GM19438 (cell line): ENCODE data around the gene TLE1.
"Not testable (repeated sequence)": the region's sequence is repeated elsewhere in the genome, so short reads cannot be mapped to it uniquely, and the experiment has no call there.

ENCODE experiments used
- ATAC-seq: cut with Tn5 transposase; IDR thresholded peaks from one replicate; pipeline ENCODE4 v1.9.1; 2021; ENCODE audit warnings: low read depth; ENCODE audit not compliant: unreplicated experiment

TLE1 gene

GRCh38 chr9:81604306-81605169 is 84.8 kb downstream of the TLE1 start:
- ATAC-seq = no peak

DNA sequence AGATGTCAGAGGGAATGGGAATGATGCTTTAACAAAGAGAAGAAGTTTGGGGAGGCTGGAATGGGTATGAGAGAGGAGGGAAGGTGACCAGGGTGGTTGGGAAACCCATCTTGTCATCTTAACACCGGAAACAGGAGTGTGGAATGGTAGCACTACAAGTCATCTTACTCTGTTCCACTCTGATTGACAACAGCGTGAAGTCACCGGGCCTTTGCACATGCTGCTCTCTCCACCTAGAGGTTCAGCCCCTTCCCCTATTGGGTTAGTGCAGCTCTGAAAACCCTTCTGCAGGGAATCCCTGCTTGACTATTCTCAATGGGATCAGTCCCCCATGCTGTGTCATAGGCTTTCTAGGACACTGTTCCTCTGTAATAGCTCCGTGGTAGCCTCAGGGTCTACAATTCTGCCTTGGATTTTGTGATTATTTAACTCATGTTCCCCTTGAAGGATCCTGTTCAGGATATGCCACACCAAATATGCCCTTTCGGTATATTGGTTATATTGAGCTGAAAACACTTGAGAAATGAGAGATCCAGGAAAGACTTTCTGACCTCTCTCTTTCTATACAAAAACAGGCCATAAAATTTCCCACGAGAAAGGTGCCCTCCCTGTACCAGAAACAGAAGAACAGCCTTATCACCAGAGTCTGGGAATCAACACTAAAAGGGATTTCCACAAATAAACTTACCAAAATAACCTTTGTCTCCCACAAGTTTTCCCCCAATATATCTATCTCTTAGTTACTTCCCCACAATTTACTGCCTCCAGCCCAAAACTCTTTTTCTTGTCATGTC is 86.3 kb downstream of the TLE1 start:
- no peak for ATAC-seq

GRCh38 chr9:81601639-81602623 is 87.4 kb downstream of the TLE1 start:
- ATAC-seq = no peak

GRCh38 chr9:81600631-81601030 is 88.7 kb downstream of the TLE1 start:
- no peak for ATAC-seq

- no peak for ATAC-seq
These were observed 89.5 kb downstream of the TLE1 start for GRCh38 chr9:81599837-81600236.

DNA sequence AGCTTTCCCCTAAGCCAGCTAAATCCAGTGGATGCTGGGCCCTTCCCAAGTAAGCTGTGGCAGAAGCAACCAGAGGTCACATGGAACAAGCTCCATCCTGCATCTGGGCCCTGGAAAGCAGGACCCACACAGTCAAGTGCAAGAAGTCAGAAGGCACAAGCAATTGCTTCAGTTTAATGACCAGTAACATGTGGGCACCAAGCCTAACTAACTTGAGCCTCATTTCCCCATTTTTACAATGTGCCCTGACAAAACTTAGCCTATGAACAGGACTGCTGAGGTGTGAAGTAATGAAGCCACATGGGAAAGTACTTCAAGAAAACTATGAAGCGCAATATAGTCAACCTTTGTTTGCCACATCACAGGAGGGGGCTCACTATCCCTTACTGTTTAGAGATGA is 90.5 kb downstream of the TLE1 start:
- ATAC-seq = no peak

DNA sequence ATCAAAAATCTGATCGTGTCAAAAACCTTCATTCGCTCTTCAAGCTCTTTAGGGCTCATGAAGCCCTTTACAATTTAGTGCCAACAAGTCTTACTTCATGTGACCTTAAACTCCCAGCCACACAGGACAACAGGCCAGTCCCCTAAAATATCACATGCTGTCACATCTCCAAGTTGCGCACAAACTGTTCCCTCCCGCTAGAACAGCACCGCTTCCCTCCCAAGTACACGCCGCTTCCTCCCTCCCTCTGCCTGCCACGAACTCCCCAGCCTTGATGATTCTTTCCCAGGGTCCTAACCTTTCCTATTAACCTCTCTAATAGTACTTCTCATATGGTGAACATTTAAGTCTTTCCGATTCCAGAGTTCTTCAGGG is 91.2 kb downstream of the TLE1 start:
- ATAC-seq = no peak

DNA sequence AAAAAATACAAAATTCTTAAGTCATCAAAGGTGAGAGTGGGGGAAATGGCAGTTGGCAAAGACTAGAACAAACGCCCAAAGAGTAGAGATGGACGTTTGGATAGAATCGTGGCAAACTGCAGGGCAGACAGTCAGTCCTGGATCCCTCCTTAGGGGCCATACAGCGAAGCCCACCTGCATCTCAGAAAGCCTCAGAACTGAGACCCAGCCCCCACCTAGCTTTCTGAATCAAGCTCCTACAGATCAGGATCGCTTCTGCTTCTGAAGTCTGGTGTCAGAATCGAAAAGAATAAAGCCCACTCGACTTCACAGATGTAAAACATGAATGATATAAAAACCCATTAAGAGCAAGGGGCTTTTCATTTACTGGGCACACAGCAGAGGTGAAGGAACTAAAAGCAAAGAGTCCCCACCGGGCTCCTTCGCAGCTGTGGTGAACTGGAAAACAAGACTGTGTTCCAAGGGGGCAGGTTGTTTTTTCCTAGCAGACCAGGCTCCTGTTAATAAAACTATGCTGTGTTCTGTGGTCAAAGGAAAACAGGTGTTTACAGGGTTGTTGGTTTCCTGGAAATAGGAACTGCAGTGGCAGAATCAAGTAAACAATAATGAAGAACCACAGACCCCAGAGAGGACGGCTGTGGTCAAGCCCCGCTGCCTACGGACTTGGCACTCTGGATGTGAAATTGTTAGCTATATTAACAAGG is 91.8 kb downstream of the TLE1 start:
- no peak for ATAC-seq

- no peak for ATAC-seq
These were observed 92.5 kb downstream of the TLE1 start for GRCh38 chr9:81596679-81597418.

GRCh38 chr9:81595887-81596543 is 93.3 kb downstream of the TLE1 start:
- ATAC-seq = no peak

GRCh38 chr9:81595293-81595692 is 94.1 kb downstream of the TLE1 start:
- not testable (repeated sequence) for ATAC-seq

DNA sequence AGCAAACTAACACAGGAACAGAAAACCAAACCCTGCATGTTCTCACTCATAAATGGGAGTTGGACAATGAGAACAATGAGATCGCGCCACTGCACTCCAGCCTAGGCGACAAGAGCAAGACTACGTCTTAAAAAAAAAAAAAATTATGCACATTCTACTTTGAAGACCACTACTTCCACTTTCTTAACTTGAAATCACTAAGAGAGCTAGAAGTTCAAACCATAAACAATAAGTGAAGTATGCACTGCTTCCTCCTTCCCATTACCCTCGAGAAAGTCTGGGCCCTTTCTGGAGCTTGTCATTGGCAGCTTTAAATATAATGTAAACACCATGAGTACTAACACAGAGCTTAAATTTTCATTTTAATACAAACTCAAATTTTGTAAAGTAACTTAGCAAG is 94.9 kb downstream of the TLE1 start:
- ATAC-seq = no peak

- ATAC-seq = no peak
These were observed 96.5 kb downstream of the TLE1 start for GRCh38 chr9:81592887-81593266.

DNA sequence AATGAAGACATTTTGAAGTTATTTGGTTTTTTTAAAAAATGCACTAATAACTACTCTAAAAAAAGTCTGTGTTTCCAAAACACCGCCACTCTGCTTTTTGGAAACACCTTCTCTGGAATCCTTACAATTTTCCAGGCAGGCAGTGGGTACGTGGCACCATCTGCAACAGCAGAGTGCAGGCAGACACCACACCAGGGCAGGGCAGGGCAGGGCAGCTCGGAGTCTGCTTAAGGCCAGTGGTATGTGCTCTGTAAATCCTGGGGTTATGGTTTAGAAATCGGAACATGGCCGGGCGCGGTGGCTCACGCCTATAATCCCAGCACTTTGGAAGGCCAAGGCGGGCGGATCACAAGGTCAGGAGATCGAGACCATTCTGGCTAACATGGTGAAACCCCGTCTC is 97.6 kb downstream of the TLE1 start:
- ATAC-seq = no peak

DNA sequence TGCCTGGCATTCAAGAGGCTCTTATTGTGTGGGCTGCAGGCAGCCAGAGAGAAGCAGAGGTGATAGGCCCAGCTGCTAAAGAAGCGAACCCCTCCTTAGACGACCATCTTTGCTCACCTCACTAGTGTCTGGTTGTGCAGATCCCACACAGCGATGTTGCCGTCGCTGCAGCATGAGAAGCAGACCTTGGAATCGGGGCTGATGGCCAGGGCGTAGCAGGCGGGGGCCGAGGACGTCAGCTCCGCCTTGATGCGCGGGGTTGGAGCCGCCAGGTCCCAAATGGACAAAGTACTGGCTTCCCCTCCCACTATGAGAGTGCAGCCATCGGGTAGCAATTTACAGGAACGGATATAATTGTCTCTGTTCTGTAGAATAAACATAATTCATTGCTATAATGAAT is 98.7 kb downstream of the TLE1 start:
- no peak for ATAC-seq

DNA sequence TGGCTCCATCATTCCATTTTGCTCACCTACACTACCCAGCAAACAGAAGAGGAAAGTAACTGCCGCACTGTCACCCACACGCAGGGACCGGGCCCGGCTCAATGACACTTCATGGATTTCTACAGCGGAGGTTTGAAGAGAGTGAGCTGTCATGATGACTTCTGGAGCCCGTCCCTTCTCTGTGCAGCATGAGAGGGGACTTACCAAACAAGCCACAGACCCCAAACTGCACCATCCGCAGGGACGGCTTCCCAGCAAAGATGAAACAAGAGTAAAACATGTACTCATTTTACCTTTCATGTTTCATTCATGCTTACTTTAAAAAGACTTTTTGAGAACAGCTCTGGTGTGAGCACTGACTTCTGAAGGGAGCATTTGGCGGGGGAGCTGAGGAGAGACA is 99.5 kb downstream of the TLE1 start:
- no peak for ATAC-seq

- no peak for ATAC-seq
These were observed 100.0 kb downstream of the TLE1 start for GRCh38 chr9:81589392-81589791.

DNA sequence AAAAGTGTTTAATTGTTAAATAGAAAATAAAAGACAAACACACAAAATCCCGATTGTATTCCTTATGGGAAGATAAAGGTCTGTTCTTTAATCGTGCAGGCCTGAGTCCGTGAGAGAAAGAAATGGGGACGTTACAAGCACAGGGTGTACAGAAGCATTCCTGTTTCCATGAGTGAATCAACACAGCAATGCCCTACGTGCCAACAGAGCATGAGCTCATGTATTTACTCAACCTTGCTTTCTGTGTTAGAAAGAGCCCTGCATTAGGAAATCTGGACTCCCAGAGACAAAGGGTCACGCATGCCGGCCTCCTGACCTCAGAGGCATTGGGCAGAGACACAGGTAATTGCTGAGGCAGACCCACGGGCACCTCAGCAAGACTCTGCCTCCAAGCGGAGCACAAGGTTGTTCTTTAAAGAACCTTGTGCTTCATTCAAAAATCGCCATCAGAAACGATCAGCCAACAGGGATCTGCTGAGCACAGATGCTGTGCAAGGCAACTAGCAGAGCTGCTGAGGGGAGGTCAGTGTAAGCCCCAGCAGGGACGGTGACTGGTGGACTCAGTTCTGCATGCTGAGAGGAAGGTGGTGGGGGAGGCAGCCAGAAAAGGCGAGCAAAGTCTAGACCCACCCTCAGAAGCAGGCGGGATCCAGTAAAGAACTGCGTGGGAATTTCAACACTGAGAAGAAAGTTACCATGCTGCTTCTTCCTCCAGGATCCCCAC is 101.0 kb downstream of the TLE1 start:
- ATAC-seq = no peak
